CD8-positive, alpha-beta memory T cell (primary cell): ENCODE data around the gene ROCK1. TPM values are rescaled to one million over a fixed set of nuclear protein-coding genes. Genes with fewer than 3 reads are reported as not detected.
"Not testable (repeated sequence)": the region's sequence is repeated elsewhere in the genome, so short reads cannot be mapped to it uniquely, and the experiment has no call there.

Experiments used
- CTCF ChIA-PET: fragments of 350-600 bp; sonication (Branson Sonifier 250); formaldehyde crosslinking; loops from one replicate; lab custom pipeline; 2021; ENCODE audit warnings: antibody characterized with exemption; lab: Charles Lee
- POLR2A ChIA-PET: fragments of 350-600 bp; sonication (Branson Sonifier 250); formaldehyde crosslinking; loops from one replicate; lab custom pipeline; 2021; ENCODE audit warnings: antibody characterized with exemption; lab: Charles Lee
- DNase-seq, 5 donors: peaks; one replicate each; pipeline versions ENCODE4 v3.0.0 to v3.0.0-alpha.2; 2020 to 2022; ENCODE audit warnings: mixed read lengths in 1 of 5
- H3K27ac ChIP-seq: one replicate; pipeline ENCODE4 v1.7.0; 2013; ENCODE audit warnings: low read depth, mild to moderate bottlenecking, low read length, moderate library complexity
- H3K27me3 ChIP-seq: 2 replicates; pipeline ENCODE4 v1.7.0; 2013; ENCODE audit warnings: low read length, mild to moderate bottlenecking; ENCODE audit not compliant: insufficient read depth, poor library complexity, severe bottlenecking
- H3K36me3 ChIP-seq: 2 replicates; pipeline ENCODE4 v1.7.0; 2013; ENCODE audit warnings: mild to moderate bottlenecking, low read length, moderate library complexity; ENCODE audit not compliant: insufficient read depth
- H3K4me1 ChIP-seq: 2 replicates; pipeline ENCODE4 v1.7.0; 2013; ENCODE audit warnings: mild to moderate bottlenecking, low read length, moderate library complexity; ENCODE audit not compliant: insufficient read depth
- H3K4me3 ChIP-seq: 2 replicates; pipeline ENCODE4 v1.7.0; 2013; ENCODE audit warnings: mild to moderate bottlenecking, low read length
- H3K9me3 ChIP-seq: 2 replicates; pipeline ENCODE4 v1.7.0; 2013; ENCODE audit warnings: mild to moderate bottlenecking, low read length
- H3K27ac Mint-ChIP-seq, 8 donors: one replicate each; pipeline ENCODE4 v1.8.0; 2020 to 2021; ENCODE audit warnings: mixed read lengths in 8 of 8, mild to moderate bottlenecking in 6 of 8, inconsistent platforms in 3 of 8, moderate library complexity in 3 of 8
- H3K27me3 Mint-ChIP-seq, 2 donors: one replicate each; pipeline ENCODE4 v1.8.0; 2020 to 2021; ENCODE audit warnings: mixed read lengths in 2 of 2, mild to moderate bottlenecking in 1 of 2, moderate library complexity in 1 of 2
- H3K36me3 Mint-ChIP-seq, 3 donors: one replicate each; pipeline ENCODE4 v1.8.0; 2020 to 2021; ENCODE audit warnings: mixed read lengths in 3 of 3, inconsistent platforms in 1 of 3, mild to moderate bottlenecking in 1 of 3
- H3K4me1 Mint-ChIP-seq, 3 donors: one replicate each; pipeline ENCODE4 v1.8.0; 2020 to 2021; ENCODE audit warnings: mixed read lengths in 3 of 3, inconsistent platforms in 1 of 3, mild to moderate bottlenecking in 1 of 3
- H3K4me3 Mint-ChIP-seq, 7 donors: one replicate each; pipeline ENCODE4 v1.8.0; 2020 to 2021; ENCODE audit warnings: mixed read lengths in 7 of 7, mild to moderate bottlenecking in 6 of 7, moderate library complexity in 4 of 7, inconsistent platforms in 2 of 7
- H3K9me3 Mint-ChIP-seq, 5 donors: one replicate each; pipeline ENCODE4 v1.8.0; 2020 to 2022; ENCODE audit warnings: mixed read lengths in 5 of 5, mild to moderate bottlenecking in 3 of 5, moderate library complexity in 2 of 5, inconsistent platforms in 1 of 5
- polyA plus RNA-seq: library from polyadenylated mRNA; unstranded; fragments of 300-500 nt; fragmentation: Illumina TruSeq; gene quantifications from one replicate; pipeline ENCODE4 v1.2.3, GENCODE V29; 2021
- total RNA-seq, 2 experiments: library from RNA; stranded (reverse); gene quantifications; one replicate each; pipeline ENCODE4 v1.2.3, GENCODE V29; 2021

ROCK1 gene
- total and polyA plus RNA-seq, 3 experiments from 2014 or later: 41.7 to 66.5 (median 62.0) TPM

DNA sequence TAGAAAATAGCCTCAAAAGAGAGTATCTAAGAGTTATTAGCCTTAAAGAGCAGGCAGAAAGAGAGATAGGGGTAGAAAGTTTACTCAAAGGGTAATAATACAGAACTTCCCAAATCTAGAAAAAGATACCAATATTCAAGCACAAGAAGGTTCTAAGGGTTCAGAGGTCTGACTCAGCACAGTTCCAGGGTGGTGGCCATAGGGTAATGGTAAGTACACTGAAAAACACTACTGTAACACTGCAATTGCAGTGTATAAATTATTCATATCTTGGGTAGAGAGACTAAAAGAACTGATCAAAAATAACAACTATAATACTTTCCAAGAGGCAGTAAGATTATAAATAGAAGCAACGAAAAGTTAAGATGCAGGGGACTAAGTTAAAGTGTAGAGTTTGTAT lies 115.2 kb downstream of the ROCK1 start:
- Mint-ChIP-seq H3K36me3 (peaks cover 3 to 78% (median 19%) of the 10 kb centered on the region in 3 donors), H3K4me1 (peaks cover 40 to 57% (median 48%) of the 10 kb centered on the region in 3 donors), H3K27me3 (no peaks in the 10 kb centered on the region), H3K4me3 (no peak overlapping the region), H3K9me3 (no peaks in the 10 kb centered on the region), H3K27ac (peak overlapping the region in 4 of 8 donors; percentile 9 to 68 (median 13))
- DNase-seq: no peak
- ChIA-PET CTCF (no interaction called here), POLR2A (no interaction called here)
- H3K27ac ChIP-seq: no peak overlapping the region
- H3K36me3 ChIP-seq: no peaks in the 10 kb centered on the region
- no peaks in the 10 kb centered on the region for H3K27me3 ChIP-seq
- H3K4me3 ChIP-seq: no peak overlapping the region
- H3K9me3 ChIP-seq: no peaks in the 10 kb centered on the region
- H3K4me1 ChIP-seq: no peaks in the 10 kb centered on the region

DNA sequence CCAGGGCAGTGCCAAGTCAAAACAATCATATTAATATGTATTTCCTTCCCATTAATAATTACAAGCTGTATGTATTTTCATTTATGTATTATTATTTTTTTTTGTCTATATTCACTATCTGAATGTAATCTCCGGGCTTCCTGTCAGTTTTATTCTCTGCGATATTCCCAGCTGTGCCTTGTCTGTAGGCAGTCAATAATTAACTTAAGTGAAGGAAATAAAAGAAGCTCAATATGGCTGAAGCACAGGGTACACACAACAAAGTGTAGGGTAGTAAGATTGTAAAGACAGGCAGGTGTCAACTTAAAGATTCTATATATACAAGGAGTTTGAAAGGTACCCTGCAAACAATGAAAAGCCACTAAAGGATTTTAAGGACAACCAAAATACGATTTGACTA lies 122.9 kb downstream of the ROCK1 start:
- Mint-ChIP-seq H3K4me3 (no peak overlapping the region), H3K36me3 (peaks cover 0 to 84% (median 32%) of the 10 kb centered on the region in 3 donors), H3K9me3 (no peaks in the 10 kb centered on the region), H3K27me3 (no peaks in the 10 kb centered on the region), H3K4me1 (peaks cover 3 to 5% (median 4%) of the 10 kb centered on the region in 3 donors), H3K27ac (peak overlapping the region in 2 of 8 donors; percentile 19 to 34)
- H3K36me3 ChIP-seq: peaks cover 50% of the 10 kb centered on the region
- H3K4me1 ChIP-seq: no peaks in the 10 kb centered on the region
- no peak overlapping the region for H3K4me3 ChIP-seq
- CTCF ChIA-PET: interaction anchor here (1.1 kb wide), 1 partner anchor 123 kb away, joined by 3 read pairs; the partner anchor contains the start of gene ROCK1
- no peaks in the 10 kb centered on the region for H3K27me3 ChIP-seq
- no peaks in the 10 kb centered on the region for H3K9me3 ChIP-seq
- POLR2A ChIA-PET: no interaction called here
- DNase-seq: no peak
- H3K27ac ChIP-seq: no peak overlapping the region

DNA sequence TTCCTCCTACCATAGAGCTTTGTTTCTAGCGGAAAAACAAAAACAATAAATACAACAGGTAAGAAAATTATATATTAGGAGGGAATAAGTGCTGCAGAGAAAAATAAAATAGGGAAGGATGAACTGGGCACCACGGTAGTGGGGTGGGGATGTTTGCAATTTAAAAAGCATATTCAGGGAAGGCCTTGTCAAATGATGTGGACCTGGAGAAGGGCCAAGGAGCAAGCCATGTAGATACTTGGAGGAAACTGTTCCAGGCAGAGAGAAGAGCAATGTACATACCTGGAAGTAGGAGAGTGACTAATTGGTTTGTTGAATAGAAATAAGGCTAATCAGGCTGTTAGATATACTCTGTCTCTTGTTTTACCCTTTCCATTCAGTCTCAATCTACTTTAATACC lies 136.5 kb downstream of the ROCK1 start:
- H3K4me3 ChIP-seq: no peak overlapping the region
- no peaks in the 10 kb centered on the region for H3K4me1 ChIP-seq
- ChIA-PET CTCF (no interaction called here), POLR2A (no interaction called here)
- no peak overlapping the region for H3K4me3 Mint-ChIP-seq
- H3K36me3 Mint-ChIP-seq: peaks cover 0 to 80% (median 26%) of the 10 kb centered on the region in 3 donors
- H3K27ac Mint-ChIP-seq: peak overlapping the region in 2 of 8 donors; percentile 9 to 14
- DNase-seq: no peak
- peaks cover 15% of the 10 kb centered on the region for H3K36me3 ChIP-seq
- no peaks in the 10 kb centered on the region for H3K9me3 Mint-ChIP-seq
- no peaks in the 10 kb centered on the region for H3K27me3 Mint-ChIP-seq
- no peaks in the 10 kb centered on the region for H3K9me3 ChIP-seq
- no peak overlapping the region for H3K27ac ChIP-seq
- H3K4me1 Mint-ChIP-seq: peaks cover 11 to 22% (median 19%) of the 10 kb centered on the region in 3 donors
- no peaks in the 10 kb centered on the region for H3K27me3 ChIP-seq

DNA sequence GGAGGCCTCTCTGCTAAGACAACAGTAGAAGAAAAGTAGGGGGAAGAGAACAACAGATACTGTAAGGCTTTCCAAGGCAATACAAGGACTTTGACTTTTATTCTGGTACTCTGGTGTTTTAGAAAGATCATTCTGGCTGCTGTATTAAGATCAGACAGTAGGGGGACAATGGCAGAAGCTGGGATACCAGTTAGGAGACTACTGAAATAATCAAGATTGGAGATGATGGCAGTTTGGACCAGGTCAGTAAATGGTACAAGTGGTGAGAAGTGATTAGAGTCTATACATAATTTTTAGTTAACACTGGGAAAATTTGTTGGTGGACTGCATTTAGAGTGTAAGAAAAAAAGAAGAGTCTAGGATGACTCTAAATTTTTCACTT lies 139.7 kb downstream of the ROCK1 start:
- H3K4me3 Mint-ChIP-seq: no peak overlapping the region
- Histone ChIP-seq H3K27me3 (no peaks in the 10 kb centered on the region), H3K36me3 (peaks cover 22% of the 10 kb centered on the region), H3K4me3 (no peak overlapping the region), H3K9me3 (no peaks in the 10 kb centered on the region), H3K27ac (no peak overlapping the region), H3K4me1 (no peaks in the 10 kb centered on the region)
- H3K4me1 Mint-ChIP-seq: peaks cover 8 to 10% (median 8%) of the 10 kb centered on the region in 3 donors
- no peaks in the 10 kb centered on the region for H3K27me3 Mint-ChIP-seq
- peak overlapping the region in 3 of 8 donors; percentile 12 to 75 (median 27) for H3K27ac Mint-ChIP-seq
- H3K36me3 Mint-ChIP-seq: peaks cover 0 to 80% (median 26%) of the 10 kb centered on the region in 3 donors
- POLR2A ChIA-PET: no interaction called here
- H3K9me3 Mint-ChIP-seq: no peaks in the 10 kb centered on the region
- CTCF ChIA-PET: interaction anchor here (0.9 kb wide), 1 partner anchor 13 kb away, joined by 3 read pairs; no protein-coding TSS in a partner anchor
- peak in 1 of 5 donors; percentile 12 for DNase-seq

DNA sequence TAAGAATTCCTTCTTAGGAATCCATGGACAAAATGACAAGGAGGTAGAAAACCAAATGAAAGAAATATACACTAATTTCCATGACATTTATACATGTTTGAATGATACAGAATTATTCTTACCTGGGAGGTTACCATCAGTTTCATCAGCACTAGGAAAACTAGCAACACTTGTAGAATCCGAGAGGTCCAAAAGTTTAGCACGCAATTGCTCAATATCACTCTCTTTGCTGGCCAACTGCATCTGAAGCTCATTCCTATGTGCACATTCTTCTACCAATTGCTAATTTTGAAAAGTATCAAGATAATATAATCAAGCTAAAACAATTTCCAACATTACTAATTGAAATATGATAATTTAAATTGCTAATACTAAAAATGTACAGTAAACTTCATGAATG lies 144.8 kb downstream of the ROCK1 start:
- no peaks in the 10 kb centered on the region for H3K4me1 ChIP-seq
- Mint-ChIP-seq H3K36me3 (peaks cover 0 to 80% (median 27%) of the 10 kb centered on the region in 3 donors), H3K27me3 (no peaks in the 10 kb centered on the region), H3K4me1 (peaks cover 1 to 15% (median 9%) of the 10 kb centered on the region in 3 donors), H3K27ac (peak overlapping the region in 1 of 8 donors; percentile 19), H3K9me3 (no peaks in the 10 kb centered on the region), H3K4me3 (no peak overlapping the region)
- H3K27me3 ChIP-seq: no peaks in the 10 kb centered on the region
- H3K9me3 ChIP-seq: no peaks in the 10 kb centered on the region
- no peak for DNase-seq
- H3K36me3 ChIP-seq: peaks cover 40% of the 10 kb centered on the region
- no peak overlapping the region for H3K4me3 ChIP-seq
- CTCF ChIA-PET: no interaction called here
- H3K27ac ChIP-seq: no peak overlapping the region
- POLR2A ChIA-PET: no interaction called here

DNA sequence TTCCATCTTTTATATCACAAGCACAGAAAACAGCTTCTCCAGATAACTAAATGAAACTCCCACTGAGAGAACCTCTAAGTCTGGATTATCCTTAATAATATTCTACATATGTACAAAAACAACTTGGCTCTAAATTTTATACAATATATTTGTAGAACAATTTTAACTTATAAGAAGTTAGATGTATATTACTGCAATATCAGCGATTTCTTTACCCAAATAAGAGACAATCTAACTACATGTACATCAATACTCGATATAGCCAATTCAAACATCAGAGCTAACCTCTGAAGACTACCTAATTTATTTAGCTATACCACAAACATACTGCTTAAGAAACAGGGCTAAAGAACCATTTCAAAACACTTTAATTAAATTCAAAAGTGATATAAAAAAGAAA lies 148.6 kb downstream of the ROCK1 start:
- H3K9me3 ChIP-seq: no peaks in the 10 kb centered on the region
- H3K27me3 Mint-ChIP-seq: no peaks in the 10 kb centered on the region
- H3K4me3 ChIP-seq: no peak overlapping the region
- H3K36me3 ChIP-seq: peaks cover 24% of the 10 kb centered on the region
- no peak overlapping the region for H3K4me3 Mint-ChIP-seq
- CTCF ChIA-PET: no interaction called here
- H3K27ac Mint-ChIP-seq: peak overlapping the region in 1 of 8 donors; percentile 9
- no peaks in the 10 kb centered on the region for H3K27me3 ChIP-seq
- H3K36me3 Mint-ChIP-seq: peaks cover 3 to 72% (median 26%) of the 10 kb centered on the region in 3 donors
- no peaks in the 10 kb centered on the region for H3K9me3 Mint-ChIP-seq
- POLR2A ChIA-PET: no interaction called here
- H3K4me1 ChIP-seq: no peaks in the 10 kb centered on the region
- DNase-seq: no peak
- H3K4me1 Mint-ChIP-seq: peaks cover 0 to 10% (median 6%) of the 10 kb centered on the region in 3 donors
- no peak overlapping the region for H3K27ac ChIP-seq

DNA sequence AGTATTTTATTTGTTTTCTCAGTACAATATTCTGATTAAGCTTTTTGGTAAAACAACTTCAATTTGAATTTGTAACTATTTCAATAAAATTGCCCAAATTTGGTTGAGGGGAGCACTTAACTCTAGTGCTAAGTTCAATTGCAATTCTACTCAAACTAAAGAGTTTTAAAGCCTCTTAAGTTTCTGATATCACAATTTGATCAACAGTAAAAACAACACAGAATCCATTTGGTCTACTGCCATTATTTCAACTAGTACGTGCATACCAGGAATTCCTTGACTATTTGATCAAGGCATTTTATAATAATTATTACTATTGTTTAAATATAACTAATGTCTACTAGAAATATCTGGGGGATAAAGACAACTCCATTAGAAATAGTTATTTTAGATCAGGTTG lies 150.9 kb downstream of the ROCK1 start:
- Histone ChIP-seq H3K9me3 (no peaks in the 10 kb centered on the region), H3K27ac (no peak overlapping the region), H3K4me1 (no peaks in the 10 kb centered on the region), H3K36me3 (peaks cover 11% of the 10 kb centered on the region), H3K27me3 (no peaks in the 10 kb centered on the region), H3K4me3 (no peak overlapping the region)
- H3K9me3 Mint-ChIP-seq: peaks cover 0 to 3% (median 2%) of the 10 kb centered on the region in 5 donors
- no peak overlapping the region for H3K27ac Mint-ChIP-seq
- peaks cover 13 to 61% (median 18%) of the 10 kb centered on the region in 3 donors for H3K36me3 Mint-ChIP-seq
- no peak for DNase-seq
- ChIA-PET POLR2A (no interaction called here), CTCF (no interaction called here)
- H3K27me3 Mint-ChIP-seq: no peaks in the 10 kb centered on the region
- peaks cover 0 to 6% (median 5%) of the 10 kb centered on the region in 3 donors for H3K4me1 Mint-ChIP-seq
- H3K4me3 Mint-ChIP-seq: no peak overlapping the region

DNA sequence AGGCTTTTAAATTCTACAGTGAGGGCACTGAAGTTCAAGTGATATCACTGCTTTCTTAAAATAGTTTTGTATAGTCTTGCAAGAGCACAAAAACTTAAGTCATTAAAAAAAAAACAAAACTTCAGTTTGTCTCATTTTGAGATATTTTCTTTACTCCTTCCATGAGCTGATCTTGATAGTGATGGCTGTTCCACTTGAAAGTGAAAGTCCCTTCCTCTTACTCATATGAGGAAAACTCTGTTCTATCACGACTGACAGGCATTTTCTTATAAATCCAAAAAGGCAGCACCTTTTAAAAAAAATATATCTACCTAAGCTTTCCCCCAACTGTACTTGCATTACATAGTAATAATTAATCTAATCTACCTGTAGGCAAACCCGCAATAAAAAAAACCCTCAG lies 160.8 kb downstream of the ROCK1 start:
- H3K4me3 ChIP-seq, DNase-seq, H3K9me3 ChIP-seq, H3K4me3 Mint-ChIP-seq, CTCF ChIA-PET, H3K4me1 Mint-ChIP-seq, H3K27me3 ChIP-seq, H3K27ac ChIP-seq, H3K27me3 Mint-ChIP-seq, H3K36me3 ChIP-seq, H3K9me3 Mint-ChIP-seq, H3K4me1 ChIP-seq, POLR2A ChIA-PET: not testable (repeated sequence)
- peak overlapping the region in 1 of 8 donors; percentile 30 for H3K27ac Mint-ChIP-seq
- peaks cover 2 to 35% (median 6%) of the 10 kb centered on the region in 3 donors for H3K36me3 Mint-ChIP-seq
